HUES6 (cell line): ENCODE data around the gene CCDC196.
"Not testable (repeated sequence)": the region's sequence is repeated elsewhere in the genome, so short reads cannot be mapped to it uniquely, and the experiment has no call there.

Experiments
- H3K27ac ChIP-seq: 2 replicates; pipeline ENCODE4 v1.7.0; 2013; ENCODE audit warnings: low read depth, mild to moderate bottlenecking, low read length, inconsistent platforms
- H3K27me3 ChIP-seq: 2 replicates; pipeline ENCODE4 v1.6.1; 2013; ENCODE audit warnings: low read length; ENCODE audit not compliant: control insufficient read depth, insufficient read depth
- H3K36me3 ChIP-seq: 2 replicates; pipeline ENCODE4 v1.6.1; 2013; ENCODE audit warnings: low read length; ENCODE audit not compliant: control insufficient read depth, insufficient read depth
- H3K4me1 ChIP-seq: 2 replicates; pipeline ENCODE4 v1.6.1; 2013; ENCODE audit warnings: low read length; ENCODE audit not compliant: control insufficient read depth, insufficient read depth
- H3K4me3 ChIP-seq: 2 replicates; pipeline ENCODE4 v1.5.1; 2013; ENCODE audit warnings: low read depth, low read length
- H3K9ac ChIP-seq: one replicate; pipeline ENCODE4 v1.6.1; 2013; ENCODE audit warnings: mild to moderate bottlenecking, low read length
- H3K9me3 ChIP-seq: 2 replicates; pipeline ENCODE4 v1.6.1; 2013; ENCODE audit warnings: low read depth, low read length; ENCODE audit not compliant: control insufficient read depth, insufficient read depth

The CCDC196 gene

DNA sequence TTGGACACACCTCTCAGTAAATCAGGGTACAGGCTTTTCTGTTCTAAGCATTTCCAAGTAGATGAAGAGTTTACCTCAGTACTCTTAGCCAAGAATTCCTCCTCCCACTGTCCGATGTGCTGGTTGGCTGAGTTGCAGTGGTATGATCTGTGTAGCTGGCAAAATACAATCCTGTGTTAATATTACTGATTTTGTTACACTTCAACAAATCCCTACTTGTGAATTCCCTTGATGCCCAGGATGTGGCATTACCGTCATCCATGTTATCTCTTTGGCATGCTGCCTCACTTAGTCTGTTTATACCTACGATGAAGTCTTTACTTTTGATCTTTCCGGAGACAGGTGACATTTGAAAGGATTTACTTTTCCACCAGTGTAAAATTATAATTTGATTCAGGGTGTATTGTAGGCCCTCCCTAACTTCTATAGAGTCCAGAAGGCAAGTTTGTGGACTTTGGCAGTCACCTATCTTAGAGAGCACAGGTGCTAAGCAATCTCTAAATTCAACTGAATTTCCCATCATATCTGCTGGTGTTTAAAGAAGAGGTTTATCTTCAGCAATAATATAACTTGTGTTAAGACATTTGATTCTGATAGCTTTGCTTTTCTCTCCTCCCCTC lies 10.1 kb downstream of the CCDC196 start:
- Histone ChIP-seq H3K27me3 (no peaks in the 10 kb centered on the region), H3K9ac (no peak overlapping the region), H3K36me3 (no peaks in the 10 kb centered on the region), H3K9me3 (no peaks in the 10 kb centered on the region), H3K27ac (no peak overlapping the region), H3K4me1 (no peaks in the 10 kb centered on the region), H3K4me3 (no peak overlapping the region)

GRCh38 chr14:66496911-66497310 lies 10.7 kb downstream of the CCDC196 start:
- Histone ChIP-seq H3K9ac (no peak overlapping the region), H3K9me3 (no peaks in the 10 kb centered on the region), H3K4me3 (no peak overlapping the region), H3K27me3 (no peaks in the 10 kb centered on the region), H3K27ac (no peak overlapping the region), H3K36me3 (no peaks in the 10 kb centered on the region), H3K4me1 (no peaks in the 10 kb centered on the region)

- H3K27ac ChIP-seq = no peak overlapping the region
- H3K4me1 ChIP-seq = no peaks in the 10 kb centered on the region
- no peaks in the 10 kb centered on the region for H3K9me3 ChIP-seq
- H3K27me3 ChIP-seq = no peaks in the 10 kb centered on the region
- no peak overlapping the region for H3K4me3 ChIP-seq
- no peaks in the 10 kb centered on the region for H3K36me3 ChIP-seq
- no peak overlapping the region for H3K9ac ChIP-seq
These were observed 12.1 kb downstream of the CCDC196 start for GRCh38 chr14:66498311-66498710.

- no peaks in the 10 kb centered on the region for H3K36me3 ChIP-seq
- no peaks in the 10 kb centered on the region for H3K9me3 ChIP-seq
- no peak overlapping the region for H3K9ac ChIP-seq
- H3K4me3 ChIP-seq = no peak overlapping the region
- H3K27me3 ChIP-seq = no peaks in the 10 kb centered on the region
- H3K27ac ChIP-seq = no peak overlapping the region
- H3K4me1 ChIP-seq = no peaks in the 10 kb centered on the region
These were observed 15.4 kb downstream of the CCDC196 start for GRCh38 chr14:66501592-66501991.

DNA sequence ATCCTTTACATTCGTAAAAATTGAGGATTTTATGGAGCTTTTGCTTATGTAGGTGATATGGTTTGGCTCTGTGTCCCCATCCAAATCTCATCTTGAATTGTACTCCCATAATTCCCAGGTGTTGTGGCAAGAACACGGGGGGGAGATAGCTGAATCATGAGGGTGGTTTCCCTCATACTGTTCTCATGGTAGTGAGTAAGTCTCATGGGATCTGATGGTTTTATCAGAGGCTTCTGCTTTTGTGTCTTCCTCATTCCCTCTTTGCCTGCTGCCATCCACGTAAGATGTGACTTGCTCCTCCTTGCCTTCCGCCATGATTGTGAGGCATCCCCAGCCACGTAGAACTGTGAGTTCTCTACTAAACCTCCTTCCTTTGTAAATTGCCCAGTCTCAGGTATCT lies 16.7 kb downstream of the CCDC196 start:
- not testable (repeated sequence) for H3K4me1 ChIP-seq, H3K4me3 ChIP-seq, H3K9me3 ChIP-seq, H3K9ac ChIP-seq, H3K27me3 ChIP-seq, H3K27ac ChIP-seq, H3K36me3 ChIP-seq

DNA sequence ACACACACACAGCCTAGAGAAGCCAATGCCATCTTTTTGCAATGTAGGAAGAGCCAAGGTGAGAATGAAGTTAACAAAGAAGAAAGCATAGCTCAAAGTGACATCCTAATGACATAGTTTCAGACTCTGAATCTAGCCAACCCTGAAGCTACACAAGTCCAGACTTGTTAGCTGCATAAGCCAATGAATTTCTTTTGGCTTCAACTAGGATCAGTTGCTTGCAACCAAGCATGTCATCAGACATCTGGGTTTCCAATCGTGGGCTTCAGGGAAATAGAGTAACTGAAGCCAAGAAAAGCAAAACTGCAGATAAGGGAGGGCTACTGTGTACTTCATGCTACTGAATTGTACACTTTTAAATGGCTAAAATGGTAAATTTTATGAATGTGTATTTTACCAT lies 17.4 kb downstream of the CCDC196 start:
- Histone ChIP-seq H3K36me3 (no peaks in the 10 kb centered on the region), H3K4me1 (no peaks in the 10 kb centered on the region), H3K9ac (no peak overlapping the region), H3K27me3 (no peaks in the 10 kb centered on the region), H3K9me3 (no peaks in the 10 kb centered on the region), H3K4me3 (no peak overlapping the region), H3K27ac (no peak overlapping the region)

GRCh38 chr14:66507181-66507721 lies 21.1 kb downstream of the CCDC196 start:
- Histone ChIP-seq H3K9me3 (no peaks in the 10 kb centered on the region), H3K4me1 (no peaks in the 10 kb centered on the region), H3K36me3 (no peaks in the 10 kb centered on the region), H3K27me3 (peaks cover 24% of the 10 kb centered on the region), H3K4me3 (peak overlapping the region; percentile 99), H3K27ac (no peak overlapping the region), H3K9ac (peak overlapping the region; percentile 76)

GRCh38 chr14:66507722-66508546 lies 21.8 kb downstream of the CCDC196 start, which contains the start of gene GPHN:
Gene GPHN (plus strand): TSS chr14:66508147.
- Histone ChIP-seq H3K4me3 (peak within 1 kb of the TSS; percentile 99), H3K9me3 (no peaks in the 10 kb centered on the region), H3K27ac (peak within 1 kb of the TSS; percentile 46), H3K4me1 (no peaks in the 10 kb centered on the region), H3K36me3 (no peaks in the 10 kb centered on the region), H3K27me3 (peaks cover 24% of the 10 kb centered on the region), H3K9ac (peak within 1 kb of the TSS; percentile 85)

GRCh38 chr14:66508547-66508845 lies 22.3 kb downstream of the CCDC196 start:
- Histone ChIP-seq H3K27ac (peak overlapping the region; percentile 46; the same call in 1 of the 2 replicates), H3K9ac (peak overlapping the region; percentile 85), H3K36me3 (no peaks in the 10 kb centered on the region), H3K27me3 (peaks cover 24% of the 10 kb centered on the region), H3K4me3 (peak overlapping the region; percentile 99), H3K9me3 (no peaks in the 10 kb centered on the region), H3K4me1 (no peaks in the 10 kb centered on the region)

DNA sequence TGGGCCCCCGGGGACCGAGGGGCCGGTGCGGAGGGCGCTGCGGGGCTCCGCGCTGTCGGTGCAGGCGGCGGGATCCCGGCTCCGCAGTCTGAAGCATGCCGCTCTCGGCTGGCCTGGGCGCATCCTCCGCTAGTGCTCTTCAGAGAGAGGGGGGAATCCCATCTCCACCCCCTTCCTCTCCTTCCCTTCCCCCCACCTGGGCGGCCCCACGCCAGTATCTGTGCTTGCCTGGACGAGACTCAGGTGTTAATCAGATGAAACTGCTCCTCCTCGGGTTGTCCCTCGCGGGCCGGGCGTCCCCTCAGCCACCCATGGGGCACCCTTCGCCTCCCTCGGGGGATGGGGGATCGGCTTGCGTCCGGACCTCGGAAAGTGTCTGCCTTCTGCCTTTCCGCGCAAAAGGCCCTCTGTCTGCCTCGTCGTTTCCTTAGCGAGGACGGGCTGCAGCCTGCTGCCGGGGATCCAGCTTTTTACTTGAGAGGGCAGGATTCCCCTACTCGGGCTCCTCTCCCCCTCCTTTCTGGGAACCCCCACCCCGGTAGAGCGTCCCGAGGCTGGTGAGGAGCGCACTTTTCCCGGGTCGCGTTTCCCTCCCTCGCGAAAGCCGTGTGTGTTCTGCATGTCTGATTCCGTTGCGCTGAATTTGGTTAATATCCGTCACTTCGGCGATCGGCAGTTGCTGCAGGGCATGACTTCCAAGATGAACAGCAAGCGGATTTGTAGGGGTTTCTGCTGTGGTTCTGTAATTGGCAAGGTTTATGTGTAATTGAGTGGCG lies 22.9 kb downstream of the CCDC196 start:
- H3K36me3 ChIP-seq = no peaks in the 10 kb centered on the region
- peaks cover 24% of the 10 kb centered on the region for H3K27me3 ChIP-seq
- peak overlapping the region; percentile 99 for H3K4me3 ChIP-seq
- peak overlapping the region; percentile 85 for H3K9ac ChIP-seq
- H3K4me1 ChIP-seq = no peaks in the 10 kb centered on the region
- H3K9me3 ChIP-seq = no peaks in the 10 kb centered on the region
- peak overlapping the region; percentile 28; the same call in 1 of the 2 replicates for H3K27ac ChIP-seq

GRCh38 chr14:66509874-66510273 lies 23.7 kb downstream of the CCDC196 start:
- no peak overlapping the region for H3K9ac ChIP-seq
- H3K27ac ChIP-seq = no peak overlapping the region
- H3K27me3 ChIP-seq = peaks cover 24% of the 10 kb centered on the region
- H3K4me3 ChIP-seq = peak overlapping the region; percentile 99
- no peaks in the 10 kb centered on the region for H3K9me3 ChIP-seq
- no peaks in the 10 kb centered on the region for H3K36me3 ChIP-seq
- H3K4me1 ChIP-seq = no peaks in the 10 kb centered on the region
